ENCODE results near the gene PFDN4. TPM values are rescaled to one million over a fixed set of nuclear protein-coding genes. Genes with fewer than 3 reads are reported as not detected.

Gene PFDN4
- total and polyA plus RNA-seq, 2 donors (not counting 1 experiment from before 2014, with no cell fraction given), result 9.1 to 16.8 TPM

DNA sequence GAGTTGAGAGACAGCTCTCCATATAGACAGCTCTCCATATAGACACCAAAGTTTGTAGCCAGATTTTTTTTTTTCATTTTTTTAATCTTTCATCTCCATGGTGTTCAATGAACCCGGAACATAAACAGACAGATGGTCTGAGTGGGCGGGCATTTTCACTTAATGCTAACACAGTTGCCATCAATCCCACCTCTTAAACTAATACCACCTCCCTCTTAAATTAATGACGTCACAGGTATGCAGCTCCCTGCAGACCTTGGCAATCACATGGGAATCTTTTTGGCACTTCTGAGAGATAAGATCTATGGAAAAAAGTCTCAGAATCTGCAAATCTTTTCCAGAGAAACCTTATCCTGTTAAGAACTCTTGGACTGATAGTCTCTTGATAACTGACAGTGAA, 43.2 kb downstream of the PFDN4 start:
- H3K27me3 Mint-ChIP-seq, result no peaks in the 10 kb centered on the region
- Histone ChIP-seq H3K4me1 (ENCODE audit: control insufficient read depth in 2 of 2, insufficient read depth in 2 of 2, low read length in 2 of 2) (no peaks in the 10 kb centered on the region), H3K27ac (ENCODE audit: low read length in 2 of 2) (no peak overlapping the region), H3K27me3 (replicated peaks in 1 of 4; ENCODE audit: control extremely low read depth in 1 of 4, control insufficient read depth in 3 of 4, insufficient read depth in 4 of 4, low read length in 3 of 4) (no peaks in the 10 kb centered on the region), H2AFZ (ENCODE audit: insufficient read depth, low read depth, low read length, poor library complexity, severe bottlenecking) (no peak overlapping the region), H3K36me3 (replicated peaks in 1 of 2; ENCODE audit: control extremely low read depth in 1 of 2, control insufficient read depth in 1 of 2, extremely low read depth in 1 of 2, insufficient read depth in 2 of 2, low read length in 1 of 2) (no peaks in the 10 kb centered on the region), H3K4me2 (replicated peaks; ENCODE audit: low read depth, low read length, poor library complexity, severe bottlenecking) (no peak overlapping the region), H3K9me3 (ENCODE audit: control extremely low read depth in 1 of 3, control insufficient read depth in 2 of 3, insufficient read depth in 1 of 3, low read length in 2 of 3) (no peaks in the 10 kb centered on the region), H3K79me2 (ENCODE audit: control insufficient read depth, insufficient read depth, low read length) (no peaks in the 10 kb centered on the region), H4K20me1 (ENCODE audit: control insufficient read depth, insufficient read depth, low read length, poor library complexity, severe bottlenecking) (no peaks in the 10 kb centered on the region), H3K9ac (ENCODE audit: low read length) (no peak overlapping the region), H3K4me3 (ENCODE audit: control extremely low read depth in 1 of 5, extremely low read depth in 1 of 5, insufficient read depth in 1 of 5, low read depth in 2 of 5, low read length in 4 of 5) (no peak overlapping the region)
- H3K4me1 Mint-ChIP-seq, result no peaks in the 10 kb centered on the region
- 85% methylated on average over 2 of the region's 3 CpGs for WGBS (ENCODE audit: insufficient coverage)
- DNase-seq, result no peak
- TF ChIP-seq, protein P1, sequence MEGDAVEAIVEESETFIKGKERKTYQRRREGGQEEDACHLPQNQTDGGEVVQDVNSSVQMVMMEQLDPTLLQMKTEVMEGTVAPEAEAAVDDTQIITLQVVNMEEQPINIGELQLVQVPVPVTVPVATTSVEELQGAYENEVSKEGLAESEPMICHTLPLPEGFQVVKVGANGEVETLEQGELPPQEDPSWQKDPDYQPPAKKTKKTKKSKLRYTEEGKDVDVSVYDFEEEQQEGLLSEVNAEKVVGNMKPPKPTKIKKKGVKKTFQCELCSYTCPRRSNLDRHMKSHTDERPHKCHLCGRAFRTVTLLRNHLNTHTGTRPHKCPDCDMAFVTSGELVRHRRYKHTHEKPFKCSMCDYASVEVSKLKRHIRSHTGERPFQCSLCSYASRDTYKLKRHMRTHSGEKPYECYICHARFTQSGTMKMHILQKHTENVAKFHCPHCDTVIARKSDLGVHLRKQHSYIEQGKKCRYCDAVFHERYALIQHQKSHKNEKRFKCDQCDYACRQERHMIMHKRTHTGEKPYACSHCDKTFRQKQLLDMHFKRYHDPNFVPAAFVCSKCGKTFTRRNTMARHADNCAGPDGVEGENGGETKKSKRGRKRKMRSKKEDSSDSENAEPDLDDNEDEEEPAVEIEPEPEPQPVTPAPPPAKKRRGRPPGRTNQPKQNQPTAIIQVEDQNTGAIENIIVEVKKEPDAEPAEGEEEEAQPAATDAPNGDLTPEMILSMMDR (IDR thresholded peaks at IDR 0.05), result no peak
- no peak for TF ChIP-seq EZH2 (IDR thresholded peaks at IDR 0.05; ENCODE audit: borderline replicate concordance, insufficient read depth, low read depth, low read length, poor library complexity, severe bottlenecking)
- ATAC-seq (ENCODE audit: low read depth), result no peak
- no peaks in the 10 kb centered on the region for H3K9me3 Mint-ChIP-seq (ENCODE audit: insufficient read depth)
- no peak overlapping the region for H3K4me3 Mint-ChIP-seq
- H3K27ac Mint-ChIP-seq, result no peak overlapping the region
- ChIA-PET POLR2A (no interaction called here), CTCF (no interaction called here)
- intact Hi-C loops (cut with micrococcal nuclease), result no loop called here

DNA sequence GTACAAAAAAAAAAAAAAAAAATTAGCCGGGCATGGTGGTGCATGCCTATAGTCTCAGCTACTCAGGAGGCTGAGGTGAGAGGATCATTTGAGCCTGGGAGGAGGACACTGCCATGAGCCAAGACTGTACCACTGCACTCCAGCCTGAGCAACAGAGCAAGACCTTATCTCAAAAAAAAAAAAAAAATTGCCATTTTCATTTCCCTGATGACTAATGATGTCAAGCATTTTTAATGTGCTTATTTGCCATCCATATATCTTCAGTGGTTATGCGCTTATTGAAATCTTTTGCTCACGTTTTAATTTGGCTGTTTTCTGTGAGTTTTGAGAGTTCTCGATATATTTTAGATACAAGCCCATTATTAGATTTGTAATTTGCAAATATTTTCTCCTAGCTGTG, 46.7 kb downstream of the PFDN4 start:
- Histone ChIP-seq H3K4me3 (ENCODE audit: control extremely low read depth in 1 of 5, extremely low read depth in 1 of 5, insufficient read depth in 1 of 5, low read depth in 2 of 5, low read length in 4 of 5) (no peak overlapping the region), H2AFZ (ENCODE audit: insufficient read depth, low read depth, low read length, poor library complexity, severe bottlenecking) (no peak overlapping the region), H3K36me3 (replicated peaks in 1 of 2; ENCODE audit: control extremely low read depth in 1 of 2, control insufficient read depth in 1 of 2, extremely low read depth in 1 of 2, insufficient read depth in 2 of 2, low read length in 1 of 2) (no peaks in the 10 kb centered on the region), H4K20me1 (ENCODE audit: control insufficient read depth, insufficient read depth, low read length, poor library complexity, severe bottlenecking) (no peaks in the 10 kb centered on the region), H3K9me3 (ENCODE audit: control extremely low read depth in 1 of 3, control insufficient read depth in 2 of 3, insufficient read depth in 1 of 3, low read length in 2 of 3) (no peaks in the 10 kb centered on the region), H3K27ac (ENCODE audit: low read length in 2 of 2) (no peak overlapping the region), H3K4me1 (ENCODE audit: control insufficient read depth in 2 of 2, insufficient read depth in 2 of 2, low read length in 2 of 2) (no peaks in the 10 kb centered on the region), H3K79me2 (ENCODE audit: control insufficient read depth, insufficient read depth, low read length) (no peaks in the 10 kb centered on the region), H3K27me3 (replicated peaks in 1 of 4; ENCODE audit: control extremely low read depth in 1 of 4, control insufficient read depth in 3 of 4, insufficient read depth in 4 of 4, low read length in 3 of 4) (no peaks in the 10 kb centered on the region), H3K9ac (ENCODE audit: low read length) (no peak overlapping the region), H3K4me2 (replicated peaks; ENCODE audit: low read depth, low read length, poor library complexity, severe bottlenecking) (no peak overlapping the region)
- no peak overlapping the region for H3K4me3 Mint-ChIP-seq
- no peak overlapping the region for H3K27ac Mint-ChIP-seq
- H3K27me3 Mint-ChIP-seq, result peaks cover 5% of the 10 kb centered on the region
- H3K4me1 Mint-ChIP-seq, result no peaks in the 10 kb centered on the region
- 100% methylated on average over 1 of the region's 4 CpGs for WGBS (ENCODE audit: insufficient coverage)
- ChIA-PET POLR2A (no interaction called here), CTCF (no interaction called here)
- ATAC-seq (ENCODE audit: low read depth) (no peak), DNase-seq (no peak)
- H3K9me3 Mint-ChIP-seq (ENCODE audit: insufficient read depth), result no peaks in the 10 kb centered on the region
- TF ChIP-seq, protein P1 (IDR thresholded peaks at IDR 0.05), result no peak
- TF ChIP-seq EZH2 (IDR thresholded peaks at IDR 0.05; ENCODE audit: borderline replicate concordance, insufficient read depth, low read depth, low read length, poor library complexity, severe bottlenecking), result no peak
- intact Hi-C loops (cut with micrococcal nuclease), result no loop called here
